ENCODE data around the gene ANAPC1.
"Not testable (repeated sequence)": the region's sequence is repeated elsewhere in the genome, so short reads cannot be mapped to it uniquely, and the experiment has no call there.

DNA sequence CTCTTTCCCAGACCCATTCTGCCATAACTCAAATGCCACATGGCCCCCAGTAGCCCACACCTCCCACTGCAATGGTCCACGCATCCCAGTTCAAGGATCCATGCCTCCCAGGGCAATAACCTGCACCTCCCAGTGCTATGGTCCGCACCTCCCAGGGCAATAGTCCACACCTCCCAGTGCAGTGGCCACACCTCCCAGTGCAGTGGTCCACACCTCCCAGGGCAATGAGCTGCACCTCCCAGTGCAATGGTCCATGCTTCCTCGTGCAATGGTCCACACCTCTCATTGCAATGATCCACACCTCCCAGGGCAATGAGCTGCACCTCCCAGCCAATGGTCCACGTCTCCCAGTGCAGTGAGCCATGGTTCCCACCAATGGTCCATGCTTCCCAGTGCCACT lies 135.6 kb downstream of the ANAPC1 start:
- TF ChIP-seq POLR2A (IDR thresholded peaks at IDR 0.05); EP300 (IDR thresholded peaks at IDR 0.05; ENCODE audit: low read depth); CTCF (IDR thresholded peaks at IDR 0.05); POLR2AphosphoS5 (IDR thresholded peaks at IDR 0.05): not testable (repeated sequence)
